ENCODE data around the gene TMIGD2.

DNA sequence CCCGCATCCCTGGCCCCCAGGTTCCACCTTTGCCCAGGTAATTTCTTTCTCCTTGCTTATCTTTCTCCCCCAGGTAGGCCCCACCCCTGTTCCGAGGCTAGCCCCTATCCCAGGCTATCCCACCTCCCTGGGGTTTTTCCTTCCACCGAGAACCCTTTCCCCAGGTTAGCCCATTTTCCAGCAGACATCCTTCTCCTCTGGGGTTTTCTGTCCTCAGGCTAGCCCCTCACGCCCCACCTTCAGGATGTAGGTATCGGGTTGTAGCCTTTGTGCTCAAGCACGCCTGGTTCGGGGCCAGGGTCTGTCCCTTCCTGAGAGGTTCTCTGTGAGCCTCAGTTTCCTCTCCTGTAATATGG is 3.0 kb upstream of the TMIGD2 start:
- TF ChIP-seq, protein P1, sequence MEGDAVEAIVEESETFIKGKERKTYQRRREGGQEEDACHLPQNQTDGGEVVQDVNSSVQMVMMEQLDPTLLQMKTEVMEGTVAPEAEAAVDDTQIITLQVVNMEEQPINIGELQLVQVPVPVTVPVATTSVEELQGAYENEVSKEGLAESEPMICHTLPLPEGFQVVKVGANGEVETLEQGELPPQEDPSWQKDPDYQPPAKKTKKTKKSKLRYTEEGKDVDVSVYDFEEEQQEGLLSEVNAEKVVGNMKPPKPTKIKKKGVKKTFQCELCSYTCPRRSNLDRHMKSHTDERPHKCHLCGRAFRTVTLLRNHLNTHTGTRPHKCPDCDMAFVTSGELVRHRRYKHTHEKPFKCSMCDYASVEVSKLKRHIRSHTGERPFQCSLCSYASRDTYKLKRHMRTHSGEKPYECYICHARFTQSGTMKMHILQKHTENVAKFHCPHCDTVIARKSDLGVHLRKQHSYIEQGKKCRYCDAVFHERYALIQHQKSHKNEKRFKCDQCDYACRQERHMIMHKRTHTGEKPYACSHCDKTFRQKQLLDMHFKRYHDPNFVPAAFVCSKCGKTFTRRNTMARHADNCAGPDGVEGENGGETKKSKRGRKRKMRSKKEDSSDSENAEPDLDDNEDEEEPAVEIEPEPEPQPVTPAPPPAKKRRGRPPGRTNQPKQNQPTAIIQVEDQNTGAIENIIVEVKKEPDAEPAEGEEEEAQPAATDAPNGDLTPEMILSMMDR (IDR thresholded peaks at IDR 0.05; ENCODE audit: low read depth, low read length), result no peak
- TF ChIP-seq POLR2A (IDR thresholded peaks at IDR 0.05; ENCODE audit: extremely low read depth, insufficient read length), result no peak

Measured in NB4 (cell line).